Esophagus squamous epithelium (tissue), 5 donors: ENCODE measurements around the gene TMCC1. TPM values are rescaled to one million over a fixed set of nuclear protein-coding genes. Genes with fewer than 3 reads are reported as not detected.
"Not testable (repeated sequence)": the region's sequence is repeated elsewhere in the genome, so short reads cannot be mapped to it uniquely, and the experiment has no call there.

Experiments
- DNase-seq: peaks from one replicate; lab custom pipeline; 2025; lab: John Stamatoyannopoulos, UW
- H3K27ac ChIP-seq, 4 donors: fragments of 200-600 bp; sonication (generic); one replicate each; pipeline ENCODE4 v1.5.1; 2016 to 2019; ENCODE audit warnings: mild to moderate bottlenecking in 1 of 4
- H3K27me3 ChIP-seq, 4 donors: fragments of 200-600 bp; sonication (generic); 1 replicate in 3 of 4; 2 replicates in 1 of 4; pipeline versions ENCODE4 v1.5.1 to v1.6.0; 2017 to 2021; ENCODE audit warnings: antibody characterized with exemption in 1 of 4
- H3K36me3 ChIP-seq, 3 donors: fragments of 200-600 bp; sonication (generic); one replicate each; pipeline ENCODE4 v1.5.1; 2016 to 2019
- H3K4me1 ChIP-seq, 3 donors: fragments of 200-600 bp; sonication (generic); one replicate each; pipeline ENCODE4 v1.5.1; 2017 to 2019
- H3K4me3 ChIP-seq, 4 donors: fragments of 200-600 bp; sonication (generic); 1 replicate in 3 of 4; 2 replicates in 1 of 4; pipeline ENCODE4 v1.5.1; 2016 to 2019; ENCODE audit warnings: mild to moderate bottlenecking in 2 of 4, moderate library complexity in 1 of 4
- H3K9me3 ChIP-seq, 3 donors: fragments of 200-600 bp; sonication (generic); one replicate each; pipeline ENCODE4 v1.5.1; 2016 to 2019
- CTCF ChIP-seq, 6 experiments: fragments of 450-650 bp in 4 of 6; fragments of 200-600 bp in 2 of 6; sonication (generic) in 2 of 6; IDR thresholded peaks; one replicate each; pipeline ENCODE4 v1.5.1; 2016 to 2019; ENCODE audit warnings: antibody characterized with exemption in 6 of 6, mild to moderate bottlenecking in 4 of 6, moderate library complexity in 4 of 6
- POLR2A ChIP-seq, 4 donors: fragments of 450-650 bp; IDR thresholded peaks; one replicate each; pipeline ENCODE4 v1.6.1; 2017; ENCODE audit warnings: antibody characterized with exemption in 4 of 4, mild to moderate bottlenecking in 4 of 4, moderate library complexity in 3 of 4
- WGBS, 2 donors: methylation state at CpG; one replicate each; pipeline ENCODE4 v1.1.5; 2018; 5-methylcytosine and 5-hydroxymethylcytosine counted together
- intact Hi-C: fragments of 100-400 bp; cut with DNase I; formaldehyde crosslinking; loops from one replicate; pipeline ENCODE4 v1.15.0; 2022
- total RNA-seq, 4 donors: library from RNA; depleted of rRNA; stranded (reverse); fragments of >200 nt; gene quantifications; one replicate each; pipeline ENCODE4 v1.1.0, GENCODE V29; 2016
- donor health status: DM: yes; HTN: yes; CAD: no.

TMCC1 gene
- total RNA-seq, 4 donors from 2014 or later = 13.1 to 23.5 (median 18.4) TPM

GRCh38 chr3:129676985-129677384 lies 216.5 kb downstream of the TMCC1 start:
- no peaks in the 10 kb centered on the region for H3K27me3 ChIP-seq

GRCh38 chr3:129674798-129675123 lies 218.8 kb downstream of the TMCC1 start:
- H3K27me3 ChIP-seq, DNase-seq, intact Hi-C loops, H3K4me3 ChIP-seq, H3K9me3 ChIP-seq: not testable (repeated sequence)
- WGBS, 2 donors = 80 to 86% methylated on average over 9 of the region's 9 CpGs
- H3K4me1 ChIP-seq = peaks cover 0 to 26% (median 0%) of the 10 kb centered on the region in 3 donors
- H3K27ac ChIP-seq = peak overlapping the region in 1 of 4 donors; percentile 46
- peaks cover 0 to 15% (median 5%) of the 10 kb centered on the region in 3 donors for H3K36me3 ChIP-seq

More at GRCh38 chr3:129676985-129677384, 216.5 kb downstream of the TMCC1 start:
- 83 to 91% methylated on average over 5 of the region's 5 CpGs for WGBS, 2 donors
- TF ChIP-seq POLR2A (IDR thresholded peaks at IDR 0.05) (no peak), CTCF (IDR thresholded peaks at IDR 0.05) (no peak)
- H3K27ac ChIP-seq = no peak overlapping the region
- peaks cover 0 to 26% (median 0%) of the 10 kb centered on the region in 3 donors for H3K4me1 ChIP-seq
- no peaks in the 10 kb centered on the region for H3K9me3 ChIP-seq
- no peak overlapping the region for H3K4me3 ChIP-seq
- no peak for DNase-seq
- H3K36me3 ChIP-seq = no peaks in the 10 kb centered on the region
- intact Hi-C loops = no loop called here

GRCh38 chr3:129673897-129674797 lies 219.4 kb downstream of the TMCC1 start:
- Histone ChIP-seq H3K4me1 (peaks cover 0 to 26% (median 0%) of the 10 kb centered on the region in 3 donors), H3K27ac (peak overlapping the region in 1 of 4 donors; percentile 46), H3K9me3 (no peaks in the 10 kb centered on the region), H3K27me3 (no peaks in the 10 kb centered on the region), H3K4me3 (no peak overlapping the region), H3K36me3 (peaks cover 0 to 22% (median 5%) of the 10 kb centered on the region in 3 donors)
- intact Hi-C loops = no loop called here
- 38 to 49% methylated on average over 5 of the region's 5 CpGs for WGBS, 2 donors
- TF ChIP-seq CTCF (IDR thresholded peaks at IDR 0.05) (no peak), POLR2A (IDR thresholded peaks at IDR 0.05) (no peak)
- DNase-seq = no peak

- Histone ChIP-seq H3K36me3 (peaks cover 0 to 30% (median 5%) of the 10 kb centered on the region in 3 donors), H3K4me1 (peaks cover 0 to 26% (median 0%) of the 10 kb centered on the region in 3 donors), H3K4me3 (no peak overlapping the region), H3K27ac (no peak overlapping the region), H3K9me3 (no peaks in the 10 kb centered on the region), H3K27me3 (no peaks in the 10 kb centered on the region)
- intact Hi-C loops = no loop called here
- no peak for TF ChIP-seq CTCF (IDR thresholded peaks at IDR 0.05)
- TF ChIP-seq POLR2A (IDR thresholded peaks at IDR 0.05) = no peak
- DNase-seq = no peak
- WGBS, 2 donors = 63 to 66% methylated on average over 2 of the region's 2 CpGs
Observed at GRCh38 chr3:129673012-129673411, 220.5 kb downstream of the TMCC1 start.

- H3K27ac ChIP-seq = no peak overlapping the region
- intact Hi-C loops = no loop called here
- WGBS, 2 donors = 90 to 100% methylated on average over 1 of the region's 1 CpG
- no peak for TF ChIP-seq CTCF (IDR thresholded peaks at IDR 0.05)
- TF ChIP-seq POLR2A (IDR thresholded peaks at IDR 0.05) = no peak
- H3K27me3 ChIP-seq = no peaks in the 10 kb centered on the region
- no peaks in the 10 kb centered on the region for H3K9me3 ChIP-seq
- H3K36me3 ChIP-seq = peaks cover 0 to 30% (median 5%) of the 10 kb centered on the region in 3 donors
- peaks cover 0 to 26% (median 0%) of the 10 kb centered on the region in 3 donors for H3K4me1 ChIP-seq
- no peak for DNase-seq
- H3K4me3 ChIP-seq = no peak overlapping the region
Observed at GRCh38 chr3:129672412-129672811, 221.1 kb downstream of the TMCC1 start.
